Pons (tissue), 1 donor: ENCODE measurements around the gene HES7.
A peak's percentile ranks its signal among the peaks of the same experiment; 100 is the strongest.

Experiments
- DNase-seq: peaks from one replicate; pipeline ENCODE4 v3.0.0-alpha.2; 2016; ENCODE audit warnings: low spot score

Gene HES7

GRCh38 chr17:8155231-8155995, 31.5 kb upstream of the HES7 start:
- no peak for DNase-seq

- no peak for DNase-seq
Observed at GRCh38 chr17:8154608-8155155, 30.8 kb upstream of the HES7 start.

GRCh38 chr17:8153957-8154607, 30.2 kb upstream of the HES7 start:
- peak; percentile 93 for DNase-seq

GRCh38 chr17:8153525-8153956, 29.6 kb upstream of the HES7 start:
- peak; percentile 79 for DNase-seq

- DNase-seq = no peak
Observed at GRCh38 chr17:8153031-8153451, 29.1 kb upstream of the HES7 start.

GRCh38 chr17:8152112-8152775, 28.3 kb upstream of the HES7 start, which contains the start of gene PER1:
TSS of gene PER1 (minus strand) at chr17:8152404. CDS start at chr17:8150706, 1,698 bp downstream.
- DNase-seq = peak; percentile 91

- DNase-seq = no peak
Observed at GRCh38 chr17:8151641-8152111, 27.8 kb upstream of the HES7 start.

- DNase-seq = peak; percentile 74
Observed at GRCh38 chr17:8151120-8151640, 27.3 kb upstream of the HES7 start.

GRCh38 chr17:8150194-8151119, 26.6 kb upstream of the HES7 start:
- no peak for DNase-seq

- DNase-seq = no peak
Observed at GRCh38 chr17:8149419-8150193, 25.7 kb upstream of the HES7 start.

GRCh38 chr17:8148560-8148959, 24.7 kb upstream of the HES7 start:
- no peak for DNase-seq

- no peak for DNase-seq
Observed at GRCh38 chr17:8147805-8148404, 24.0 kb upstream of the HES7 start.

- no peak for DNase-seq
Observed at GRCh38 chr17:8147141-8147804, 23.4 kb upstream of the HES7 start.

GRCh38 chr17:8146381-8147140, 22.7 kb upstream of the HES7 start:
- DNase-seq = no peak

GRCh38 chr17:8145811-8146210, 21.9 kb upstream of the HES7 start:
- DNase-seq = no peak

GRCh38 chr17:8144401-8145231, 20.7 kb upstream of the HES7 start:
- no peak for DNase-seq

- DNase-seq = no peak
Observed at GRCh38 chr17:8143581-8144400, 19.9 kb upstream of the HES7 start.
